Lung (tissue), 12 donors: Measurements from ENCODE around the gene ADAMTS6. TPM values are rescaled to one million over a fixed set of nuclear protein-coding genes. Genes with fewer than 3 reads are reported as not detected.
A peak's percentile ranks its signal among the peaks of the same experiment; 100 is the strongest.

ENCODE experiments used
- ATAC-seq: fragments of 200-7000 bp; cut with Tn5 transposase; one replicate; pipeline ENCODE4 v1.9.1; 2020; ENCODE audit warnings: moderate number of reproducible peaks; ENCODE audit not compliant: insufficient read depth, low FRiP score
- DNase-seq, 3 donors: peaks; one replicate each; pipeline ENCODE4 v3.0.0-alpha.2; 2013 to 2017
- H3K27ac ChIP-seq, 2 donors: one replicate each; pipeline ENCODE4 v1.5.1; 2013; ENCODE audit warnings: mild to moderate bottlenecking in 2 of 2, moderate library complexity in 2 of 2, control low read depth in 1 of 2, inconsistent platforms in 1 of 2, low read depth in 1 of 2, low read length in 1 of 2
- H3K27me3 ChIP-seq, 3 donors: one replicate each; pipeline ENCODE4 v1.5.1; 2013; ENCODE audit warnings: low read length in 2 of 3; ENCODE audit not compliant: control insufficient read depth in 3 of 3, insufficient read depth in 3 of 3
- H3K36me3 ChIP-seq, 4 donors: one replicate each; pipeline ENCODE4 v1.5.1; 2013; ENCODE audit warnings: low read length in 4 of 4, mild to moderate bottlenecking in 1 of 4, moderate library complexity in 1 of 4; ENCODE audit not compliant: control insufficient read depth in 4 of 4, insufficient read depth in 4 of 4
- H3K4me1 ChIP-seq, 5 donors: one replicate each; pipeline ENCODE4 v1.5.1; 2013; ENCODE audit warnings: low read length in 5 of 5, mild to moderate bottlenecking in 2 of 5, moderate library complexity in 1 of 5; ENCODE audit not compliant: control insufficient read depth in 5 of 5, insufficient read depth in 5 of 5
- H3K4me3 ChIP-seq: one replicate; pipeline ENCODE4 v1.5.1; 2013; ENCODE audit warnings: mild to moderate bottlenecking, control low read depth, moderate library complexity
- H3K9ac ChIP-seq, 2 donors: one replicate each; pipeline ENCODE4 v1.5.1; 2013; ENCODE audit warnings: low read length in 2 of 2, control low read depth in 1 of 2; ENCODE audit not compliant: insufficient read depth in 1 of 2
- H3K9me3 ChIP-seq, 4 donors: one replicate each; pipeline ENCODE4 v1.5.1; 2013; ENCODE audit warnings: low read length in 3 of 4, mild to moderate bottlenecking in 1 of 4, moderate library complexity in 1 of 4; ENCODE audit not compliant: control insufficient read depth in 4 of 4, insufficient read depth in 3 of 4
- WGBS, 2 donors: extraction: QIAGEN DNeasy Blood & Tissue Kit; methylation state at CpG; one replicate each; pipeline ENCODE4 v1.1.7; 2013; 5-methylcytosine and 5-hydroxymethylcytosine counted together
- polyA plus RNA-seq, 2 donors: library from polyadenylated mRNA; stranded (reverse); fragments of 200-250 nt; gene quantifications; one replicate each; pipeline ENCODE4 v1.2.1, GENCODE V29; 2013
- total RNA-seq, 2 donors: library from RNA; depleted of rRNA in 1 of 2; stranded (reverse); fragments of >200 nt in 1 of 2; gene quantifications; one replicate each; pipeline ENCODE4 v1.2.1, GENCODE V29; 2014 to 2021
- TF ChIP-seq, protein P1 (sequence below): IDR thresholded peaks from 2 replicates; pipeline ENCODE4 v1.5.1; 2012; ENCODE audit warnings: mild to moderate bottlenecking; ENCODE audit errors: control extremely low read depth, extremely low read depth
- donor health status: control.
- donor health status: control.
- donor health status: Bipolar disorder and iron deficiency.
- donor health status: healthy.
- donor health status: DM: yes; HTN: yes; CAD: no.

Gene ADAMTS6
- total and polyA plus RNA-seq, 4 donors: 0.19 to 16.8 (median 3.3) TPM

DNA sequence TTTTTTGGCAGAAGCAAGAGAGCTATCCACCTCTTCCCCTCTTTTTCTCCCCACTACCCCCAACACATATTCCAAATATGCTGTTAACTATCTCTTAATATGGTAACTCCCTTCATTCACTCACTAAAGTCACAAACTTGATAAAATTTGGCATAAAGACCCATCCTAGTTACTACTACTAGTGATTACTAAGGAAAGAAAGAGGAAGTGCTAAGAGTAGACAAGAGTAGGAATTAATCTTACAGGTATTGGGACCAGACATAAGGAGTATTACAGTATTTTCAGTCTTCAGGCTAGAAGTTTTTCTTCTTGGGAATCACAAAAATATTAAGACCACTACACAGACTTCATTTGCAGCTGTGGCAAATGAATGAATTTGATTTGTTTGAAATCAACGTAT lies 2.2 kb downstream of the ADAMTS6 start:
- no peak for ATAC-seq
- no peak overlapping the region for H3K4me3 ChIP-seq
- DNase-seq: peak in 1 of 3 donors; percentile 10
- peak overlapping the region in 1 of 2 donors; percentile 85 for H3K27ac ChIP-seq
- TF ChIP-seq, protein P1, sequence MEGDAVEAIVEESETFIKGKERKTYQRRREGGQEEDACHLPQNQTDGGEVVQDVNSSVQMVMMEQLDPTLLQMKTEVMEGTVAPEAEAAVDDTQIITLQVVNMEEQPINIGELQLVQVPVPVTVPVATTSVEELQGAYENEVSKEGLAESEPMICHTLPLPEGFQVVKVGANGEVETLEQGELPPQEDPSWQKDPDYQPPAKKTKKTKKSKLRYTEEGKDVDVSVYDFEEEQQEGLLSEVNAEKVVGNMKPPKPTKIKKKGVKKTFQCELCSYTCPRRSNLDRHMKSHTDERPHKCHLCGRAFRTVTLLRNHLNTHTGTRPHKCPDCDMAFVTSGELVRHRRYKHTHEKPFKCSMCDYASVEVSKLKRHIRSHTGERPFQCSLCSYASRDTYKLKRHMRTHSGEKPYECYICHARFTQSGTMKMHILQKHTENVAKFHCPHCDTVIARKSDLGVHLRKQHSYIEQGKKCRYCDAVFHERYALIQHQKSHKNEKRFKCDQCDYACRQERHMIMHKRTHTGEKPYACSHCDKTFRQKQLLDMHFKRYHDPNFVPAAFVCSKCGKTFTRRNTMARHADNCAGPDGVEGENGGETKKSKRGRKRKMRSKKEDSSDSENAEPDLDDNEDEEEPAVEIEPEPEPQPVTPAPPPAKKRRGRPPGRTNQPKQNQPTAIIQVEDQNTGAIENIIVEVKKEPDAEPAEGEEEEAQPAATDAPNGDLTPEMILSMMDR: no peak
- H3K4me1 ChIP-seq: peaks cover 0 to 31% (median 5%) of the 10 kb centered on the region in 5 donors
- WGBS, 2 donors: 47 to 49% methylated on average over 1 of the region's 1 CpG
- H3K9me3 ChIP-seq: no peaks in the 10 kb centered on the region
- no peaks in the 10 kb centered on the region for H3K36me3 ChIP-seq
- H3K27me3 ChIP-seq: no peaks in the 10 kb centered on the region
- peak overlapping the region in 1 of 2 donors; percentile 89 for H3K9ac ChIP-seq

DNA sequence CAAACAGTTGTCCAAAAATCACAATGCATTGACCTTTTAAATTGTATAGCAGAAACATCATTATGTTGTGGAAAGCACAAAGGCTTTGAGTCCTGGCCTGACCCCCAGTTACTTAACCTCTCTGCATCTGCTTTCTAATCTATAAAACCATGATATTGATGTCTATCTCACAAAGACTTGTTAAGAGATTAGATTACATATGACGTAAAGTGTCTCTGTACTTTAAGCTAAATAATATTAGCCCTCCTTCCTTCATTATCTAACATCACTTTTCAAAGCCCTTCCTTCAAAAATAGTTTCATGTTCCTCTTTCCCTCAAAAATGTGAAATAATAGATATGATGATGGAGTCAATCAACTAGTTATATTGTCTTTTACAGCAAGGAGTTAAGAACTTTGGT lies 3.4 kb downstream of the ADAMTS6 start:
- Histone ChIP-seq H3K9me3 (no peaks in the 10 kb centered on the region), H3K27me3 (no peaks in the 10 kb centered on the region), H3K4me3 (no peak overlapping the region), H3K9ac (no peak overlapping the region), H3K4me1 (peaks cover 0 to 26% (median 2%) of the 10 kb centered on the region in 5 donors), H3K27ac (no peak overlapping the region), H3K36me3 (no peaks in the 10 kb centered on the region)
- no peak for ATAC-seq
- no peak for DNase-seq
- TF ChIP-seq, protein P1: no peak
- 78 to 94% methylated on average over 1 of the region's 1 CpG for WGBS, 2 donors

DNA sequence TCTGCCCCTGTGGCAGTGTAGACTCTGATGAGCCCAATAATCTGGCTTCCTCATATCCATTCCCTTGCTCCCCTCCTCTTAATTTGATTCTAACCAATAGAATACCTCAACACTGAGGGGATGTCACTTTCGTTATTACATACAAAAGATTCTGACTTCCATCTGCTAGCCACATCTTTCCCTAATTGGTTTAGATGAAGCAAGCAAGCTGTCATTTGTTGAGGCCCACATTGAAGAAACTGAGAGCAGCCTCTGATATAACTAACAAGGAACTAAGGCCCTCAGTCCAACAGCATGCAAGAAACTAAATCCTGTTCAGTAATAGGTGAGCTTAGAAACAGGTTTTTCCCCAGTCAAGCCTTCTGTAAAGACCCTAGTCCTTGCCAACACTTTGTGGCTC lies 5.8 kb downstream of the ADAMTS6 start:
- H3K36me3 ChIP-seq: no peaks in the 10 kb centered on the region
- no peak overlapping the region for H3K27ac ChIP-seq
- H3K4me1 ChIP-seq: peaks cover 0 to 15% (median 0%) of the 10 kb centered on the region in 5 donors
- TF ChIP-seq, protein P1: no peak
- H3K9ac ChIP-seq: no peak overlapping the region
- no peak overlapping the region for H3K4me3 ChIP-seq
- WGBS, 2 donors: 92 to 97% methylated on average over 1 of the region's 1 CpG
- H3K9me3 ChIP-seq: no peaks in the 10 kb centered on the region
- ATAC-seq: no peak
- H3K27me3 ChIP-seq: no peaks in the 10 kb centered on the region
- DNase-seq: no peak

DNA sequence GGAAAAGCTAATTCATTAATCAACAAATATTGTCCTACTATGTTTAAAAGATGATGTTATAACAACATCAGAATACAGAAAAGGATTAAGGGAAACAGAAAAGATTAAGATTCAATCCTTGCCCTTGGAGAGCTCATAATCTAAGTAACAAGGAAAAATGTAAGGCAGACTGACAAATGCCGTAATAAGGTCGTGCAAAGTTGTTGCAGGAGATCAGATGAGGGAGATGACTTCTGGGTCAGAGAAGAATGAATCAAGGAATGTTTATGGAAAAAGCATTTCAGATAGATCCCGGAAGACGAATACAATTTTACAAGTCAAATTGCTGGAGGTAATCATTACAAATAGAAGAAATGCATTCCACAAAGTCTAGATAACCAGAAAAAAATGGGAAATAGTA lies 6.4 kb downstream of the ADAMTS6 start:
- Histone ChIP-seq H3K27me3 (no peaks in the 10 kb centered on the region), H3K36me3 (no peaks in the 10 kb centered on the region), H3K27ac (no peak overlapping the region), H3K4me1 (peaks cover 0 to 10% (median 0%) of the 10 kb centered on the region in 5 donors), H3K4me3 (no peak overlapping the region), H3K9me3 (no peaks in the 10 kb centered on the region), H3K9ac (no peak overlapping the region)
- ATAC-seq (no peak), DNase-seq (no peak)
- 88 to 95% methylated on average over 4 of the region's 4 CpGs for WGBS, 2 donors
- TF ChIP-seq, protein P1: no peak
